HUES48 (cell line): ENCODE measurements around the gene IL17RC.

Source experiments
- H3K27ac ChIP-seq: one replicate; pipeline ENCODE4 v1.7.0; 2013; ENCODE audit warnings: low read depth, low read length, inconsistent platforms
- H3K27me3 ChIP-seq: 2 replicates; pipeline ENCODE4 v1.6.1; 2013; ENCODE audit warnings: mild to moderate bottlenecking, low read length; ENCODE audit not compliant: control insufficient read depth, insufficient read depth
- H3K36me3 ChIP-seq: 2 replicates; pipeline ENCODE4 v1.6.1; 2013; ENCODE audit warnings: low read length; ENCODE audit not compliant: control insufficient read depth, insufficient read depth
- H3K4me1 ChIP-seq: 2 replicates; pipeline ENCODE4 v1.6.1; 2013; ENCODE audit warnings: mild to moderate bottlenecking, low read length; ENCODE audit not compliant: control insufficient read depth, insufficient read depth
- H3K4me3 ChIP-seq: 2 replicates; pipeline ENCODE4 v1.5.1; 2013; ENCODE audit warnings: mild to moderate bottlenecking, low read depth, low read length
- H3K9ac ChIP-seq: 2 replicates; pipeline ENCODE4 v1.6.1; 2013; ENCODE audit warnings: mild to moderate bottlenecking, low read depth, low read length, moderate library complexity
- H3K9me3 ChIP-seq: 2 replicates; pipeline ENCODE4 v1.6.1; 2013; ENCODE audit warnings: low read length; ENCODE audit not compliant: control insufficient read depth, insufficient read depth

Gene IL17RC

GRCh38 chr3:9881441-9881840 is 35.5 kb upstream of the IL17RC start:
- Histone ChIP-seq H3K9ac (no peak overlapping the region), H3K9me3 (no peaks in the 10 kb centered on the region), H3K36me3 (no peaks in the 10 kb centered on the region), H3K27ac (no peak overlapping the region), H3K4me1 (no peaks in the 10 kb centered on the region), H3K4me3 (no peak overlapping the region), H3K27me3 (no peaks in the 10 kb centered on the region)

- Histone ChIP-seq H3K36me3 (no peaks in the 10 kb centered on the region), H3K4me3 (no peak overlapping the region), H3K9ac (no peak overlapping the region), H3K27ac (no peak overlapping the region), H3K9me3 (no peaks in the 10 kb centered on the region), H3K4me1 (no peaks in the 10 kb centered on the region), H3K27me3 (no peaks in the 10 kb centered on the region; the same call in 1 of the 2 replicates)
Measured at GRCh38 chr3:9883706-9884554, 33.0 kb upstream of the IL17RC start.

GRCh38 chr3:9884555-9885165 is 32.2 kb upstream of the IL17RC start:
- Histone ChIP-seq H3K9ac (no peak overlapping the region), H3K27ac (no peak overlapping the region), H3K36me3 (no peaks in the 10 kb centered on the region), H3K9me3 (no peaks in the 10 kb centered on the region), H3K27me3 (no peaks in the 10 kb centered on the region; the same call in 1 of the 2 replicates), H3K4me1 (no peaks in the 10 kb centered on the region), H3K4me3 (no peak overlapping the region)

- Histone ChIP-seq H3K9ac (no peak overlapping the region), H3K4me1 (no peaks in the 10 kb centered on the region), H3K9me3 (no peaks in the 10 kb centered on the region), H3K4me3 (no peak overlapping the region), H3K27ac (no peak overlapping the region), H3K27me3 (no peaks in the 10 kb centered on the region; the same call in 1 of the 2 replicates), H3K36me3 (no peaks in the 10 kb centered on the region)
Measured at GRCh38 chr3:9886328-9886727, 30.6 kb upstream of the IL17RC start.

GRCh38 chr3:9887480-9887879 is 29.4 kb upstream of the IL17RC start:
- Histone ChIP-seq H3K4me3 (no peak overlapping the region), H3K27ac (no peak overlapping the region), H3K27me3 (no peaks in the 10 kb centered on the region; the same call in 1 of the 2 replicates), H3K4me1 (no peaks in the 10 kb centered on the region), H3K9ac (no peak overlapping the region), H3K9me3 (no peaks in the 10 kb centered on the region), H3K36me3 (peaks cover 3% of the 10 kb centered on the region)

GRCh38 chr3:9888540-9888939 is 28.4 kb upstream of the IL17RC start:
- Histone ChIP-seq H3K27ac (no peak overlapping the region), H3K9ac (no peak overlapping the region), H3K9me3 (no peaks in the 10 kb centered on the region), H3K27me3 (no peaks in the 10 kb centered on the region; the same call in 1 of the 2 replicates), H3K4me3 (no peak overlapping the region), H3K4me1 (no peaks in the 10 kb centered on the region), H3K36me3 (peaks cover 14% of the 10 kb centered on the region)

GRCh38 chr3:9889405-9889804 is 27.5 kb upstream of the IL17RC start:
- Histone ChIP-seq H3K9ac (no peak overlapping the region), H3K27ac (no peak overlapping the region), H3K4me3 (no peak overlapping the region)

GRCh38 chr3:9890249-9891071 is 26.4 kb upstream of the IL17RC start, which contains the start of gene JAGN1:
Gene JAGN1, plus strand, starts transcription at chr3:9890610. Its CDS starts 113 bp downstream, at chr3:9890723.
- Histone ChIP-seq H3K36me3 (peaks cover 20% of the 10 kb centered on the region), H3K4me3 (peak within 1 kb of the TSS; percentile 98), H3K9me3 (no peaks in the 10 kb centered on the region), H3K9ac (peak within 1 kb of the TSS; percentile 96), H3K27ac (peak within 1 kb of the TSS; percentile 86), H3K4me1 (no peaks in the 10 kb centered on the region), H3K27me3 (no peaks in the 10 kb centered on the region; the same call in 1 of the 2 replicates)

More at GRCh38 chr3:9889405-9889804, 27.5 kb upstream of the IL17RC start:
- no peaks in the 10 kb centered on the region; the same call in 1 of the 2 replicates for H3K27me3 ChIP-seq
- no peaks in the 10 kb centered on the region for H3K4me1 ChIP-seq
- peaks cover 20% of the 10 kb centered on the region for H3K36me3 ChIP-seq
- H3K9me3 ChIP-seq = no peaks in the 10 kb centered on the region

- Histone ChIP-seq H3K9ac (peak overlapping the region; percentile 96), H3K4me1 (no peaks in the 10 kb centered on the region), H3K27me3 (no peaks in the 10 kb centered on the region; the same call in 1 of the 2 replicates), H3K27ac (peak overlapping the region; percentile 86), H3K4me3 (peak overlapping the region; percentile 98), H3K9me3 (no peaks in the 10 kb centered on the region), H3K36me3 (peaks cover 20% of the 10 kb centered on the region)
Measured at GRCh38 chr3:9891072-9891622, 25.8 kb upstream of the IL17RC start.

- Histone ChIP-seq H3K4me1 (no peaks in the 10 kb centered on the region), H3K27me3 (no peaks in the 10 kb centered on the region; the same call in 1 of the 2 replicates), H3K4me3 (no peak overlapping the region), H3K9me3 (no peaks in the 10 kb centered on the region), H3K27ac (no peak overlapping the region), H3K9ac (no peak overlapping the region), H3K36me3 (peaks cover 20% of the 10 kb centered on the region)
Measured at GRCh38 chr3:9893739-9894138, 23.2 kb upstream of the IL17RC start.
